ENCODE data around the gene ZNF559.
A peak's percentile ranks its signal among the peaks of the same experiment; 100 is the strongest.

The ZNF559 gene

DNA sequence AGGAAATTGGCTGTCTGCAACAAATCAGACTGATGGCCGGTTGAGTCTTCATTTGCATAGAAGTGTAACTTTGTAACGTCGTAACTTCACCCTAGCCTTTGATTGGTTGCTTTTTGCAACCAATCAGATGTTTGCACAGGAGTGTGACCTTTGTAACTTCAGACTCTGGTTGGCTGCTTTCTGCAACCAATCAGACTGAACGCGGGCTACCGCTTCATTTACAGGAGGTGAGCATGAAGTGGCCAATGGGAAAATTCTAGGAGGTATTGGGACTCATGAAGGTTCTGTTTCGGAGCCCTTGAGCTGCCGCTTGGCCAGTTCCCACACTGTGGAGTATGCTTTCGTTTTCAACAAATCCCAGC is 441 bp upstream of the ZNF559 start:
- peak overlapping the region; percentile 90 to 94 (median 90) for H3K4me3 Mint-ChIP-seq
- peaks cover 60% of the 10 kb centered on the region for H3K36me3 Mint-ChIP-seq (ENCODE audit: low read depth)

GRCh38 chr19:9324584-9324962 is 594 bp downstream of the ZNF559 start:
- TF ChIP-seq, protein P1, sequence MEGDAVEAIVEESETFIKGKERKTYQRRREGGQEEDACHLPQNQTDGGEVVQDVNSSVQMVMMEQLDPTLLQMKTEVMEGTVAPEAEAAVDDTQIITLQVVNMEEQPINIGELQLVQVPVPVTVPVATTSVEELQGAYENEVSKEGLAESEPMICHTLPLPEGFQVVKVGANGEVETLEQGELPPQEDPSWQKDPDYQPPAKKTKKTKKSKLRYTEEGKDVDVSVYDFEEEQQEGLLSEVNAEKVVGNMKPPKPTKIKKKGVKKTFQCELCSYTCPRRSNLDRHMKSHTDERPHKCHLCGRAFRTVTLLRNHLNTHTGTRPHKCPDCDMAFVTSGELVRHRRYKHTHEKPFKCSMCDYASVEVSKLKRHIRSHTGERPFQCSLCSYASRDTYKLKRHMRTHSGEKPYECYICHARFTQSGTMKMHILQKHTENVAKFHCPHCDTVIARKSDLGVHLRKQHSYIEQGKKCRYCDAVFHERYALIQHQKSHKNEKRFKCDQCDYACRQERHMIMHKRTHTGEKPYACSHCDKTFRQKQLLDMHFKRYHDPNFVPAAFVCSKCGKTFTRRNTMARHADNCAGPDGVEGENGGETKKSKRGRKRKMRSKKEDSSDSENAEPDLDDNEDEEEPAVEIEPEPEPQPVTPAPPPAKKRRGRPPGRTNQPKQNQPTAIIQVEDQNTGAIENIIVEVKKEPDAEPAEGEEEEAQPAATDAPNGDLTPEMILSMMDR (IDR thresholded peaks at IDR 0.05; ENCODE audit: unreplicated experiment in 3 of 3), result no peak
- peaks cover 8% of the 10 kb centered on the region for H3K4me1 Mint-ChIP-seq
- H3K4me3 Mint-ChIP-seq, result peak overlapping the region; percentile 90 to 94 (median 90)
- no peaks in the 10 kb centered on the region for H3K27me3 Mint-ChIP-seq (ENCODE audit: low read depth)
- peak overlapping the region; percentile 96 to 98 (median 97) for H3K27ac Mint-ChIP-seq
- H3K36me3 Mint-ChIP-seq (ENCODE audit: low read depth), result peaks cover 70% of the 10 kb centered on the region
- H3K9me3 Mint-ChIP-seq, result peaks cover 66% of the 10 kb centered on the region

More for the DNA sequence above, 441 bp upstream of the ZNF559 start:
- Mint-ChIP-seq H3K27ac (peak overlapping the region; percentile 96 to 98 (median 97)), H3K9me3 (peaks cover 58% of the 10 kb centered on the region), H3K4me1 (peaks cover 8% of the 10 kb centered on the region), H3K27me3 (ENCODE audit: low read depth) (no peaks in the 10 kb centered on the region)
- TF ChIP-seq, protein P1 (IDR thresholded peaks at IDR 0.05; ENCODE audit: unreplicated experiment in 3 of 3), result no peak

DNA sequence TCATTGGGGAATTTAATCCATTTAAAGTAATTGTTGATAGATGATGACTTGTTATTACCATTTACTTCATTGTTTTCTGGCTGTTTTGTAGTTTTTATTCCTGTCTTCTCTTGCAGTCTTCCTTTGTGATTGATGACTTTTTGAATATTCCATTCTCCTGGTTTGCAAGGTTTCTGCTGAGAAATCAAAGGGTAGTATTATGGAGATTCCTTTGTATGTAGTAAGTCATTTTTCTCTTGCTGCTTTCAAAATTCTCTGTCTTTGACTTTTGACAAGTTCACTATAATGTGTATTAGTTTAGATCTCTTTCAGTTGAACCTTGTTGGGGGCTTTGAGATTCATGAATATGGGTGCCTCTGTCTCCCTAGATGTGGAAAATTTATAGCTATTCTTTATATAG is 6.0 kb downstream of the ZNF559 start:
- Mint-ChIP-seq H3K9me3 (peaks cover 78% of the 10 kb centered on the region), H3K27me3 (ENCODE audit: low read depth) (no peaks in the 10 kb centered on the region), H3K4me3 (peak overlapping the region in 1 of 3 experiments; percentile 27), H3K4me1 (no peaks in the 10 kb centered on the region), H3K27ac (no peak overlapping the region), H3K36me3 (ENCODE audit: low read depth) (peaks cover 99% of the 10 kb centered on the region)
- TF ChIP-seq, protein P1 (IDR thresholded peaks at IDR 0.05; ENCODE audit: unreplicated experiment in 3 of 3), result no peak

GRCh38 chr19:9342610-9343304 is 18.8 kb downstream of the ZNF559 start:
- Mint-ChIP-seq H3K27me3 (ENCODE audit: low read depth) (no peaks in the 10 kb centered on the region), H3K36me3 (ENCODE audit: low read depth) (peaks cover 98% of the 10 kb centered on the region), H3K27ac (no peak overlapping the region), H3K9me3 (peaks cover 87% of the 10 kb centered on the region), H3K4me3 (no peak overlapping the region), H3K4me1 (no peaks in the 10 kb centered on the region)
- TF ChIP-seq, protein P1 (IDR thresholded peaks at IDR 0.05; ENCODE audit: unreplicated experiment in 3 of 3), result no peak

DNA sequence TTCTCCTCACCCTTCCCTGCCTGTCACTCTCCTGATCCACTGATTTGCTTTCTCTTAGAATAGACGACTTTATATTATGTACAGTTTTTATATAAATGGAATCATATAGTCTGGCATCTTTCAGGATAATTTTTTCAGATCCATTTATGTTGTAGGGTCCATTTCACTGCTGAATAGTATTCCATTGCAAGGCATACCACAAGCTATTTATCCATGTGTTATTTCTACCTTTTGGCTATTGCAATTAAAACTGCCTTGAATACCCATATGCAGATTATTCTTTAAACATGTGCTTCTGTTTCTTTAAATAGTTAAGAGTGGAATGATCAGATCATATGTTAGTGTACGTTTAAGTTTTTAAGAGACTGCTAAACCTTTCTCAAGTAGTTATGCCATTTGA is 21.0 kb downstream of the ZNF559 start:
- no peaks in the 10 kb centered on the region for H3K27me3 Mint-ChIP-seq (ENCODE audit: low read depth)
- TF ChIP-seq, protein P1 (IDR thresholded peaks at IDR 0.05; ENCODE audit: unreplicated experiment in 3 of 3), result no peak
- peaks cover 88% of the 10 kb centered on the region for H3K9me3 Mint-ChIP-seq
- H3K4me3 Mint-ChIP-seq, result no peak overlapping the region
- no peaks in the 10 kb centered on the region for H3K4me1 Mint-ChIP-seq
- peaks cover 99% of the 10 kb centered on the region for H3K36me3 Mint-ChIP-seq (ENCODE audit: low read depth)
- H3K27ac Mint-ChIP-seq, result no peak overlapping the region

DNA sequence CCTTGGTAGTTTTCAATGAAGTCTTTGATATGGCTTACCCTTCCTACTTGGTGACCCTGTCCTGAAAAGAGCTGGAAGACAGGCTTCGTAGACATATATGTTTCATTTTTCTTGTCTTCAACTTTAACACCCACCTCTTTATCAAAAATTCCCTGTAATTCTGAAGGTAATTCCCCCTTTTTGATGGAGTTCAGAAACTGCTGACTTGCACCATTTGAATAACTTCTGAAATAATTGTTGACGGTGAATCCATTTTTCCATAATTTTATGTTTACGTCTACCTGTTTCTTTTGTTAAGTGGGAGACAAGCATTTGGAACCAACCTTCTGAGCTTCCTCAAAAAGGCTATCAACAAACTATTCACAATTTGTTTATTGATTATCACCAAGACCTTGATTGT is 24.3 kb downstream of the ZNF559 start:
- TF ChIP-seq, protein P1 (IDR thresholded peaks at IDR 0.05; ENCODE audit: unreplicated experiment in 3 of 3), result no peak
- Mint-ChIP-seq H3K4me3 (no peak overlapping the region), H3K9me3 (peaks cover 84% of the 10 kb centered on the region), H3K4me1 (no peaks in the 10 kb centered on the region), H3K27ac (no peak overlapping the region), H3K27me3 (ENCODE audit: low read depth) (no peaks in the 10 kb centered on the region), H3K36me3 (ENCODE audit: low read depth) (peaks cover 97% of the 10 kb centered on the region)

Measured in nephron (organoid).